GM23248 (cell line): Measurements from ENCODE around the gene SMC6. TPM values are rescaled to one million over a fixed set of nuclear protein-coding genes. Genes with fewer than 3 reads are reported as not detected.
A peak's percentile ranks its signal among the peaks of the same experiment; 100 is the strongest.

ENCODE experiments used
- DNase-seq: peaks from one replicate; pipeline ENCODE4 v3.0.0-alpha.2; 2015
- H2AFZ ChIP-seq: fragments of 200-600 bp; sonication (generic); 2 replicates; pipeline ENCODE4 v1.6.1; 2016; ENCODE audit warnings: antibody characterized with exemption
- H3F3A ChIP-seq: fragments of 200-600 bp; sonication (generic); 2 replicates; pipeline ENCODE4 v1.6.1; 2016; ENCODE audit warnings: mild to moderate bottlenecking, antibody characterized with exemption, mixed run types; ENCODE audit not compliant: insufficient read depth
- H3K27ac ChIP-seq: fragments of 200-600 bp; sonication (generic); 2 replicates; pipeline ENCODE4 v1.5.1; 2016; ENCODE audit warnings: mild to moderate bottlenecking
- H3K27me3 ChIP-seq: fragments of 200-600 bp; sonication (generic); replicated peaks from 2 replicates; pipeline ENCODE4 v1.6.1; 2016; ENCODE audit warnings: mild to moderate bottlenecking; ENCODE audit not compliant: insufficient read depth
- H3K36me3 ChIP-seq: fragments of 200-600 bp; sonication (generic); 2 replicates; pipeline ENCODE4 v1.6.1; 2016; ENCODE audit warnings: low read depth, mild to moderate bottlenecking
- H3K4me1 ChIP-seq: fragments of 200-600 bp; sonication (generic); 2 replicates; pipeline ENCODE4 v1.6.1; 2016; ENCODE audit warnings: mild to moderate bottlenecking; ENCODE audit not compliant: insufficient read depth
- H3K4me2 ChIP-seq: fragments of 200-600 bp; sonication (generic); one replicate; pipeline ENCODE4 v1.6.1; 2016; ENCODE audit warnings: mild to moderate bottlenecking; ENCODE audit not compliant: unreplicated experiment
- H3K4me3 ChIP-seq: fragments of 200-600 bp; sonication (generic); 2 replicates; pipeline ENCODE4 v1.5.1; 2016; ENCODE audit warnings: mild to moderate bottlenecking
- H3K79me2 ChIP-seq: fragments of 200-600 bp; sonication (generic); 2 replicates; pipeline ENCODE4 v1.6.1; 2016; ENCODE audit warnings: mild to moderate bottlenecking; ENCODE audit not compliant: insufficient read depth
- H3K9ac ChIP-seq: fragments of 200-600 bp; sonication (generic); 2 replicates; pipeline ENCODE4 v1.6.1; 2016; ENCODE audit warnings: mild to moderate bottlenecking
- H3K9me2 ChIP-seq: fragments of 200-600 bp; sonication (generic); 2 replicates; pipeline ENCODE4 v1.6.1; 2016; ENCODE audit warnings: mixed run types, mild to moderate bottlenecking, moderate library complexity; ENCODE audit not compliant: insufficient read depth
- H3K9me3 ChIP-seq: fragments of 200-600 bp; sonication (generic); one replicate; pipeline ENCODE4 v1.6.1; 2017; ENCODE audit warnings: low read depth
- H4K20me1 ChIP-seq: fragments of 200-600 bp; sonication (generic); 2 replicates; pipeline ENCODE4 v1.6.0; 2016; ENCODE audit not compliant: insufficient read depth
- EZH2 ChIP-seq: fragments of 200-600 bp; sonication (generic); IDR thresholded peaks from 2 replicates; pipeline ENCODE4 v1.6.1; 2018; ENCODE audit warnings: antibody characterized with exemption, mild to moderate bottlenecking; ENCODE audit not compliant: insufficient read depth, poor library complexity, severe bottlenecking
- EZH2phosphoT487 ChIP-seq: fragments of 200-600 bp; sonication (generic); IDR thresholded peaks from 2 replicates; pipeline ENCODE4 v1.6.1; 2018; ENCODE audit warnings: antibody characterized with exemption, moderate library complexity, mild to moderate bottlenecking, low read depth; ENCODE audit not compliant: insufficient read depth
- WGBS, 2 experiments: methylation state at CpG; one replicate each; pipeline ENCODE4 v1.1.6; 2015 to 2017; ENCODE audit warnings: low lambda C conversion rate in 2 of 2, low coverage in 1 of 2; ENCODE audit errors: missing lambda C conversion rate in 2 of 2; 5-methylcytosine and 5-hydroxymethylcytosine counted together
- in situ Hi-C: fragments of 300-500 bp; cut with MboI; formaldehyde crosslinking; loops from 2 replicates; pipeline ENCODE4 v1.15.0; 2020
- polyA plus RNA-seq: library from polyadenylated mRNA; unstranded; fragments of >200 nt; fragmentation: Nextera tagmentation; extraction: Ambion mirVana; gene quantifications from 2 replicates; pipeline ENCODE4 v1.2.1, GENCODE V29; 2016
- total RNA-seq: library from RNA; depleted of rRNA; stranded (reverse); fragments of >200 nt; shearing (Covaris generic); gene quantifications from 2 replicates; pipeline ENCODE4 v1.2.3, GENCODE V29; 2014

Gene SMC6
- total and polyA plus RNA-seq, 2 experiments from 2014 or later: 20.9 to 22.0 TPM

GRCh38 chr2:17718689-17719088, 34.9 kb downstream of the SMC6 start:
- no peak for DNase-seq
- peaks cover 59% of the 10 kb centered on the region for H3K36me3 ChIP-seq
- H3K9me3 ChIP-seq: no peaks in the 10 kb centered on the region
- peaks cover 8% of the 10 kb centered on the region; the same call in 1 of the 2 replicates for H3F3A ChIP-seq
- H3K79me2 ChIP-seq: no peaks in the 10 kb centered on the region
- no peaks in the 10 kb centered on the region for H3K4me1 ChIP-seq
- TF ChIP-seq EZH2phosphoT487 (no peak), EZH2 (no peak)
- no peak overlapping the region for H2AFZ ChIP-seq
- in situ Hi-C loops: no loop called here
- H4K20me1 ChIP-seq: no peaks in the 10 kb centered on the region
- no peak overlapping the region for H3K4me3 ChIP-seq
- no peaks in the 10 kb centered on the region for H3K9me2 ChIP-seq
- WGBS, 2 experiments: 95 to 100% methylated on average over 5 of the region's 5 CpGs
- no peak overlapping the region for H3K9ac ChIP-seq
- H3K27ac ChIP-seq: no peak overlapping the region
- H3K27me3 ChIP-seq: no peaks in the 10 kb centered on the region
- H3K4me2 ChIP-seq: no peak overlapping the region

- no peak for TF ChIP-seq EZH2phosphoT487
- TF ChIP-seq EZH2: no peak
- no peaks in the 10 kb centered on the region for H3K27me3 ChIP-seq
- no peaks in the 10 kb centered on the region for H3K79me2 ChIP-seq
- WGBS, 2 experiments: 90 to 95% methylated on average over 4 of the region's 4 CpGs
- in situ Hi-C loops: no loop called here
- H3K4me1 ChIP-seq: no peaks in the 10 kb centered on the region
- H3K36me3 ChIP-seq: peaks cover 54% of the 10 kb centered on the region
- H4K20me1 ChIP-seq: no peaks in the 10 kb centered on the region
- no peak overlapping the region for H2AFZ ChIP-seq
- H3K9me3 ChIP-seq: no peaks in the 10 kb centered on the region
- H3F3A ChIP-seq: peaks cover 8% of the 10 kb centered on the region; the same call in 1 of the 2 replicates
- no peak overlapping the region for H3K27ac ChIP-seq
- no peak for DNase-seq
- no peak overlapping the region for H3K9ac ChIP-seq
- H3K9me2 ChIP-seq: no peaks in the 10 kb centered on the region
- no peak overlapping the region for H3K4me2 ChIP-seq
- H3K4me3 ChIP-seq: no peak overlapping the region
Measured at GRCh38 chr2:17717666-17718065, 35.9 kb downstream of the SMC6 start.

GRCh38 chr2:17713291-17713690, 40.3 kb downstream of the SMC6 start:
- no peaks in the 10 kb centered on the region for H3K4me1 ChIP-seq
- no peak overlapping the region for H3K4me2 ChIP-seq
- no peak overlapping the region for H2AFZ ChIP-seq
- 100% methylated on average over 1 of the region's 1 CpG for WGBS, 2 experiments
- DNase-seq: no peak
- no peaks in the 10 kb centered on the region for H4K20me1 ChIP-seq
- no peaks in the 10 kb centered on the region for H3K9me2 ChIP-seq
- in situ Hi-C loops: no loop called here
- no peak for TF ChIP-seq EZH2phosphoT487
- TF ChIP-seq EZH2: no peak
- H3K27ac ChIP-seq: no peak overlapping the region
- H3K27me3 ChIP-seq: no peaks in the 10 kb centered on the region
- no peak overlapping the region for H3K4me3 ChIP-seq
- no peaks in the 10 kb centered on the region for H3F3A ChIP-seq
- peaks cover 45% of the 10 kb centered on the region for H3K36me3 ChIP-seq
- H3K9me3 ChIP-seq: no peaks in the 10 kb centered on the region
- no peaks in the 10 kb centered on the region for H3K79me2 ChIP-seq
- no peak overlapping the region for H3K9ac ChIP-seq

- TF ChIP-seq EZH2phosphoT487: no peak
- TF ChIP-seq EZH2: no peak
- Histone ChIP-seq H2AFZ (no peak overlapping the region), H3K9ac (no peak overlapping the region), H3K27me3 (no peaks in the 10 kb centered on the region), H3K4me1 (no peaks in the 10 kb centered on the region), H3K4me2 (no peak overlapping the region), H3K79me2 (no peaks in the 10 kb centered on the region), H4K20me1 (no peaks in the 10 kb centered on the region), H3K4me3 (no peak overlapping the region), H3K9me3 (no peaks in the 10 kb centered on the region), H3K36me3 (peaks cover 45% of the 10 kb centered on the region), H3F3A (no peaks in the 10 kb centered on the region), H3K9me2 (no peaks in the 10 kb centered on the region), H3K27ac (no peak overlapping the region)
- 89 to 93% methylated on average over 9 of the region's 9 CpGs for WGBS, 2 experiments
- DNase-seq: no peak
- in situ Hi-C loops: no loop called here
Measured at GRCh38 chr2:17710547-17711248, 42.9 kb downstream of the SMC6 start.

GRCh38 chr2:17709897-17710296, 43.7 kb downstream of the SMC6 start:
- no peak for TF ChIP-seq EZH2phosphoT487
- Histone ChIP-seq H3K4me3 (no peak overlapping the region), H3K79me2 (no peaks in the 10 kb centered on the region), H4K20me1 (no peaks in the 10 kb centered on the region), H3K4me1 (no peaks in the 10 kb centered on the region), H3F3A (no peaks in the 10 kb centered on the region), H3K36me3 (peaks cover 46% of the 10 kb centered on the region), H3K27ac (no peak overlapping the region), H3K9ac (no peak overlapping the region), H3K27me3 (no peaks in the 10 kb centered on the region), H3K9me2 (no peaks in the 10 kb centered on the region), H2AFZ (no peak overlapping the region), H3K4me2 (no peak overlapping the region), H3K9me3 (no peaks in the 10 kb centered on the region)
- in situ Hi-C loops: no loop called here
- WGBS, 2 experiments: 88 to 94% methylated on average over 2 of the region's 2 CpGs
- peak; percentile 2 for DNase-seq
